ENCODE data around the gene PSAT1. TPM values are rescaled to one million over a fixed set of nuclear protein-coding genes. Genes with fewer than 3 reads are reported as not detected.

Gene PSAT1
- total and polyA plus RNA-seq, 5 donors: 1.0 to 2.3 (median 1.4) TPM

DNA sequence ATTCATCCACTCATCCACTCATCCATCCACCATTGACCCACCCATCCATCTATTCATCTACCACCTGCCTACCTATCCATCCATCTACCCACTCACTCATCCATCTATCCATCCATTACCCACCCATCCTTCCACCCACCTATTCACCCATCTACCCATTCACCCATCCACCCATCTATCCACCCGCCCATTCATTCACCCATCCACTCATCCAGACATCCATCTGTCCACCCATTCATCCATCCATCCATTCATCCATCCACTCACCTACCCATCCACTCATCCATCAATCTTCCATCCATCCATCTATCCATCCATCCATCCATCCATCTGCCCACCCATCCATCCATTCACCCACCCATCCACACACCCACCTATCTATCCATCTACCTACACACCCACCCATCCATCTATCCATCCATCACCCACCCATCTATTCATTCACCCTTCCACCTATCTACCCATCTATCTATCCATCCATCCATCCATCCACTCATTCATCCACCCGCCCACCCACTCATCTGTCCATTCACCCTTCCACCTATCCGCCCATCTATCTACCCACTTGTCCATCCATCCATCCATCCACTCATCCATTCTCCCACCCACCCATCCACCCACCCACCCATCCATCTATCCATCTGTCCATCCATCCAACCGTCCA, 23.2 kb downstream of the PSAT1 start:
- no peak for DNase-seq
- peaks cover 5% of the 10 kb centered on the region for H3K4me1 ChIP-seq (ENCODE audit: control insufficient read depth, insufficient read depth, low read length)
- WGBS: 97% methylated on average over 4 of the region's 4 CpGs
- no peaks in the 10 kb centered on the region for H3K27me3 ChIP-seq (ENCODE audit: control insufficient read depth, insufficient read depth)
- H3K4me3 ChIP-seq (ENCODE audit: low read length): no peak overlapping the region
- H3K27ac ChIP-seq (ENCODE audit: low read length): no peak overlapping the region
- H3K9me3 ChIP-seq (ENCODE audit: control insufficient read depth, low read length): no peaks in the 10 kb centered on the region
- ATAC-seq: no peak
- intact Hi-C loops (cut with DNase I): no loop called here

GRCh38 chr9:78320875-78321496, 24.1 kb downstream of the PSAT1 start:
- ATAC-seq (peak in 1 of 2 donors; percentile 46), DNase-seq (peak in 1 of 3 donors; percentile 40)
- Histone ChIP-seq H3K27ac (ENCODE audit: low read length) (no peak overlapping the region), H3K4me1 (ENCODE audit: control insufficient read depth, insufficient read depth, low read length) (peaks cover 3% of the 10 kb centered on the region), H3K9me3 (ENCODE audit: control insufficient read depth, low read length) (no peaks in the 10 kb centered on the region), H3K4me3 (ENCODE audit: low read length) (no peak overlapping the region), H3K27me3 (ENCODE audit: control insufficient read depth, insufficient read depth) (no peaks in the 10 kb centered on the region)
- 90% methylated on average over 4 of the region's 4 CpGs for WGBS
- intact Hi-C loops (cut with DNase I): no loop called here

DNA sequence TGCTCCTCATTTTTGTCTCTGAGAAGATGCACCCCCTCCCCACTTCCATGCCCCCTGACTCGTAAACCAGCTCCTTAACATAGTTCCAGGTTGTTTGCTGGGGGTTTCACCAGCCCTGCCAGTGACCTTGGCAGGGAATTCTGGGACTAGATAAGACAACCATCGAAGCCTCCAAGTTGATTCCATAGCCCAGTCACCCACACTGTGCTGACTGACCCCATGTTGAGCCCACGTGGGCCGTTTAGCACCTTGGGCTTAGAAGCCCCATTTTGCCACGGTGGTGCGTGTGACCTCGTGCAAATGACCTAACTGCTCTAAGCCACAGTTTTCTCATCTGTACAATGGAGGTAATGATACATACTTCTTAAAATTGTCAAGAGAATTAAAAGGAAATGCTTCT, 24.6 kb downstream of the PSAT1 start:
- Histone ChIP-seq H3K4me1 (ENCODE audit: control insufficient read depth, insufficient read depth, low read length) (peaks cover 3% of the 10 kb centered on the region), H3K9me3 (ENCODE audit: control insufficient read depth, low read length) (no peaks in the 10 kb centered on the region), H3K27me3 (ENCODE audit: control insufficient read depth, insufficient read depth) (no peaks in the 10 kb centered on the region), H3K27ac (ENCODE audit: low read length) (no peak overlapping the region), H3K4me3 (ENCODE audit: low read length) (no peak overlapping the region)
- no peak for ATAC-seq
- intact Hi-C loops (cut with DNase I): no loop called here
- DNase-seq: no peak
- WGBS: 89% methylated on average over 7 of the region's 7 CpGs

DNA sequence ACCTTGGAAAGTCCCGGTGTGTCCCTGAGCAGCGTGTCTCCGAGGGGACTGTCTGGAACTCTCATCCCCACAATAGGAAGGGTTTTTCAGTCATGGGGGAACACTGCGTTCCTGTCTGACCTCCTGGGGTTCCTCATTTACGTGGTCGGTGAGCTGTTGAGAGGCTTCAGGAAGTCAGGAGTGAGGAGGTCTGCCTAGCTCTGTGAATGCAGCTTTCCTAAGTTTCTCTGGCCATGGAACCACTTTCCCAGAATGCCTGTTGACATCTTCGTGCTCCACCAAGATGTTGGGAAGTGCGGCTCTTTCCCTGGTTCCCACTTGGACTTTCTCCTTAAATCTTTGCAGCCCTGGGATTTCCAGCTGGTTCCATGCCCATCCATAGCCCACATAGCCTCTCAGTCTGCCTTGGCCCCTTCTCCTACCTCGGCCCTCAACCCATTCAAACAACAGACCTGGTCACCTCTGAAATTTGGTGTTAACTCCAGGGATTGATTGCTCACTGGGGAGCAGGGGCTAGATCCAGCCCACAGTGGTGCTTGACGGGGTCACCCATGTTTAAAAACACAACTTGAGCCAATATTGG, 27.2 kb downstream of the PSAT1 start:
- Histone ChIP-seq H3K4me1 (ENCODE audit: control insufficient read depth, insufficient read depth, low read length) (peaks cover 2% of the 10 kb centered on the region), H3K27me3 (ENCODE audit: control insufficient read depth, insufficient read depth) (no peaks in the 10 kb centered on the region), H3K9me3 (ENCODE audit: control insufficient read depth, low read length) (no peaks in the 10 kb centered on the region), H3K4me3 (ENCODE audit: low read length) (no peak overlapping the region), H3K27ac (ENCODE audit: low read length) (no peak overlapping the region)
- DNase-seq (no peak), ATAC-seq (no peak)
- intact Hi-C loops (cut with DNase I): no loop called here
- WGBS: 91% methylated on average over 10 of the region's 10 CpGs

DNA sequence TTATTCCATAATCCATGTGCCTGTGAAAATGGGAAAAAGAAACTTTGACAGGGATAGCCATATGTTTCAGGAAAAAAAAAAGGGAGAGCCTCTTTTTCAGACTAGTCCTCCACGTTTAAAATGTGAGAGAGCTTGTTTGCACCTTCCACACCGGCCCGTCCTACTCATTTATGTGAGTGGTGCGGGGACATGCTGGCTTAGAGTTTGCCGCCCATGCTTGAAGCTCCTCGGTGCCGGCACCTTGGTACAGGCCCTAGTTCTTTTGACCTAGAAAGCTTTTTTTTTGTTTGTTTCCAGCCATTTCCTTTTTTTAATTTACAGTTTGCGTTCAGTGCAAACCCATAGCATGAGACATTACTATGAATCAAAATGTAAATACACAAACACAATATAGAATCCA, 27.8 kb downstream of the PSAT1 start:
- Histone ChIP-seq H3K9me3 (ENCODE audit: control insufficient read depth, low read length) (no peaks in the 10 kb centered on the region), H3K27me3 (ENCODE audit: control insufficient read depth, insufficient read depth) (no peaks in the 10 kb centered on the region), H3K27ac (ENCODE audit: low read length) (no peak overlapping the region), H3K4me1 (ENCODE audit: control insufficient read depth, insufficient read depth, low read length) (no peaks in the 10 kb centered on the region), H3K4me3 (ENCODE audit: low read length) (no peak overlapping the region)
- 93% methylated on average over 8 of the region's 8 CpGs for WGBS
- DNase-seq: no peak
- ATAC-seq: no peak
- intact Hi-C loops (cut with DNase I): no loop called here

DNA sequence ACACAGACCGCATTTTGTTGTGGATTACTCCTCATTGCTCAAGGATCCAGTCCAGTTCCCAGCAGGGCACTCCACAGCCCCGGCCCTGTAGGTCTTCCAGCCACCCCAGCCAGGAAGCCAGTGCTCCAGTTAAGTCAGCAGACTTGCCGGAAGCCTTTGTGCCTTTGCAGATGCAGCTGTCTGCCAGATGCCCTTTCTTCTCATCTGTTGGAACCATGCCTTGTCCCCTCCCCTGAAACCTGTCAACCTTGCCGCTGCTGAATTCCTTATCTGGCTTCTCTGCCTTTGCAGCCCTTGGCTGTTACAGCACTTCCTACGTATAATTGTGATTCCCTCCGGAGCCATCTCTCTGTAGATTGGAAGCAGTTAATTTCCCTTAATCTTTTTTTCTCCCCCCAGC, 28.4 kb downstream of the PSAT1 start:
- Histone ChIP-seq H3K27me3 (ENCODE audit: control insufficient read depth, insufficient read depth) (no peaks in the 10 kb centered on the region), H3K27ac (ENCODE audit: low read length) (no peak overlapping the region), H3K9me3 (ENCODE audit: control insufficient read depth, low read length) (no peaks in the 10 kb centered on the region), H3K4me1 (ENCODE audit: control insufficient read depth, insufficient read depth, low read length) (no peaks in the 10 kb centered on the region), H3K4me3 (ENCODE audit: low read length) (no peak overlapping the region)
- WGBS: 16% methylated on average over 6 of the region's 6 CpGs
- ATAC-seq: peak; percentile 74 to 79
- peak in 2 of 3 donors; percentile 32 to 68 for DNase-seq
- intact Hi-C loops (cut with DNase I): no loop called here

DNA sequence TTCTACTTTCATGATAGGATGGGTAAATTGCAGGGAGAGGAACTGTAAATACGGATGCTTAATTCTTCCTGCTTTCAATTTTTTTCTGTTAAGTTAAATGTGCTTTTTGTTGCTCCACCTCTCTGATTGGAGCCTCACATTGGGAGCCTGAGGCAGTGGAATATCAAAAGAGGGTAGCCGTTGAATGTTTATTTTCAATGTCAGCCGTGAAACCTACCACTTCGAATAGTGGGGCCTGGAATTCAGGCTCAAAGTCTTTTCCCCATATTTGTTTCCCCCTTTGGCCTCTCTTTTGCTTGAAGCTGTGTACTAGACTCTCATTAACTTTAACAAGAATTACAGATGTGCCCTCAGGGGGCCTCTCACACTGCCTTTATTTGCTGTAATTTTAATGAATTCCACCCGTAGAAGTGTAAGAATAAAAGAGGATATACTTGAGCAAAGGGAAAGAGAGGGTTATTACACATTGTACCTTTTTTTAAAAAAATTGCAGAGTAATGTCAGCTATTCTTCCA, 29.0 kb downstream of the PSAT1 start:
- Histone ChIP-seq H3K4me3 (ENCODE audit: low read length) (no peak overlapping the region), H3K4me1 (ENCODE audit: control insufficient read depth, insufficient read depth, low read length) (no peaks in the 10 kb centered on the region), H3K27ac (ENCODE audit: low read length) (no peak overlapping the region), H3K27me3 (ENCODE audit: control insufficient read depth, insufficient read depth) (no peaks in the 10 kb centered on the region), H3K9me3 (ENCODE audit: control insufficient read depth, low read length) (no peaks in the 10 kb centered on the region)
- WGBS: 51% methylated on average over 5 of the region's 5 CpGs
- DNase-seq (no peak), ATAC-seq (no peak)
- intact Hi-C loops (cut with DNase I): no loop called here

DNA sequence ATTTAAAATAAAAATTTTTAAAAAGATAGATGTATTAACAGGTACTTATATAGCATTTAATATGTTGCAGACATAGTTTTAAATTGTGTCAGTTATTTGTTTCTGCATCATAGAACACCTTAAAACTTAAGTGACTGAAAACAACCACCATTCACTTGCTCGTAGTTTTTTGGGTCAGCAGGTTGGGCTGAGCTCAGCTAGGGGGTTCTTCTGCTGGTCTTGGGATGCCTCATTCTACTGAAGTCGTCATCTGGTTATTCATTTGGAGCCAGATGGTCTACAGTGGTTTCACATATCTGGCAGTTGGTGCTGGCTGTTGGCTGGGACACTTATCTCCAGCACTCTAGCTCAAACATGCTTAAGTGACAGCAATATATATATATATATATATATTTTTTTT, 29.6 kb downstream of the PSAT1 start:
- Histone ChIP-seq H3K27ac (ENCODE audit: low read length) (no peak overlapping the region), H3K9me3 (ENCODE audit: control insufficient read depth, low read length) (no peaks in the 10 kb centered on the region), H3K4me3 (ENCODE audit: low read length) (no peak overlapping the region), H3K27me3 (ENCODE audit: control insufficient read depth, insufficient read depth) (no peaks in the 10 kb centered on the region), H3K4me1 (ENCODE audit: control insufficient read depth, insufficient read depth, low read length) (no peaks in the 10 kb centered on the region)
- DNase-seq: no peak
- no peak for ATAC-seq
- WGBS: 82% methylated on average over 2 of the region's 2 CpGs
- intact Hi-C loops (cut with DNase I): no loop called here

- Histone ChIP-seq H3K27me3 (ENCODE audit: control insufficient read depth, insufficient read depth) (no peaks in the 10 kb centered on the region), H3K9me3 (ENCODE audit: control insufficient read depth, low read length) (no peaks in the 10 kb centered on the region), H3K27ac (ENCODE audit: low read length) (no peak overlapping the region), H3K4me3 (ENCODE audit: low read length) (no peak overlapping the region), H3K4me1 (ENCODE audit: control insufficient read depth, insufficient read depth, low read length) (no peaks in the 10 kb centered on the region)
- intact Hi-C loops (cut with DNase I): no loop called here
- DNase-seq (no peak), ATAC-seq (no peak)
- WGBS: 60% methylated on average over 3 of the region's 3 CpGs
These were observed 35.5 kb downstream of the PSAT1 start for GRCh38 chr9:78332381-78332780.

GRCh38 chr9:78348848-78349247, 51.9 kb downstream of the PSAT1 start:
- Histone ChIP-seq H3K27me3 (ENCODE audit: control insufficient read depth, insufficient read depth) (peaks cover 2% of the 10 kb centered on the region), H3K4me1 (ENCODE audit: control insufficient read depth, insufficient read depth, low read length) (no peaks in the 10 kb centered on the region), H3K27ac (ENCODE audit: low read length) (no peak overlapping the region), H3K4me3 (ENCODE audit: low read length) (no peak overlapping the region), H3K9me3 (ENCODE audit: control insufficient read depth, low read length) (no peaks in the 10 kb centered on the region)
- no peak for ATAC-seq
- 98% methylated on average over 1 of the region's 1 CpG for WGBS
- no peak for DNase-seq
- intact Hi-C loops (cut with DNase I): no loop called here

- no peak overlapping the region for H3K4me3 ChIP-seq (ENCODE audit: low read length)
- no peaks in the 10 kb centered on the region for H3K4me1 ChIP-seq (ENCODE audit: control insufficient read depth, insufficient read depth, low read length)
- H3K9me3 ChIP-seq (ENCODE audit: control insufficient read depth, low read length): no peaks in the 10 kb centered on the region
- intact Hi-C loops (cut with DNase I): no loop called here
- no peak for DNase-seq
- no peak overlapping the region for H3K27ac ChIP-seq (ENCODE audit: low read length)
- 78% methylated on average over 2 of the region's 2 CpGs for WGBS
- ATAC-seq: no peak
- H3K27me3 ChIP-seq (ENCODE audit: control insufficient read depth, insufficient read depth): peaks cover 2% of the 10 kb centered on the region
These were observed 54.9 kb downstream of the PSAT1 start for GRCh38 chr9:78351816-78352215.

Data from right cardiac atrium (tissue), 5 donors.